Measurements from ENCODE around the gene SOAT1. TPM values are rescaled to one million over a fixed set of nuclear protein-coding genes. Genes with fewer than 3 reads are reported as not detected.
"Not testable (repeated sequence)": the region's sequence is repeated elsewhere in the genome, so short reads cannot be mapped to it uniquely, and the experiment has no call there.

The SOAT1 gene
- total and polyA plus RNA-seq, 2 of the 4 experiments (the other 2 are of a cell fraction), result 19.5 to 19.8 TPM

DNA sequence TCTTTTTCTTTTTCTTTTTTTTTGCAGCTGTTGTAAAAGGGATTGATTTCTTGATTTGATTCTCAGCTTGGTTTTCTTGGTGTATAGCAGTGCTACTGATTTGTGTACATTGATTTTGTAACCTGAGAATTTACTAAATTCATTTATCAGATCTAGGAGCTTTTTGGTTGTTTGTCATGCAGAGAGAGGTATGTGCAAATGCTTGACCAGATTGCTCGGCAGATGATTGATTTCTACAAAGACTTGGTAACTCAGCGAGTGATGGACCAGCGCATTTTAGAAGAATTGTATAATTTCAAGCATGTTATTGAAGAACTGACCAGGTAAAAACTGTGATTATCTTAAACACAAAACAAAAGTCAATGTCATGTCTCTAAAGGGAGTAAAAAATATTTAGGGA, 100.1 kb downstream of the SOAT1 start:
- Histone ChIP-seq H4K8ac (ENCODE audit: low read depth in 2 of 2, low read length in 2 of 2) (no peak overlapping the region), H3K4me2 (ENCODE audit: low read depth, low read length) (no peak overlapping the region), H3K9ac (ENCODE audit: low read depth, low read length) (no peak overlapping the region), H2BK5ac (ENCODE audit: low read depth, low read length, poor library complexity, severe bottlenecking) (no peak overlapping the region), H3K79me1 (ENCODE audit: low read depth in 1 of 2, low read length in 2 of 2) (no peaks in the 10 kb centered on the region), H3K23ac (ENCODE audit: low read depth, low read length) (no peak overlapping the region), H2AK9ac (replicated peaks; ENCODE audit: low read depth, low read length, poor library complexity) (no peak overlapping the region), H3K36me3 (ENCODE audit: control insufficient read depth, insufficient read depth, low read length) (no peaks in the 10 kb centered on the region), H3K4me3 (ENCODE audit: insufficient read depth, low read depth, low read length) (no peak overlapping the region), H4K20me1 (ENCODE audit: insufficient read depth, low read length) (no peaks in the 10 kb centered on the region), H4K5ac (ENCODE audit: low read depth, low read length) (no peak overlapping the region), H3K4me1 (ENCODE audit: control insufficient read depth, insufficient read depth, low read length) (no peaks in the 10 kb centered on the region), H3K9me3 (ENCODE audit: control insufficient read depth, insufficient read depth, low read length) (no peaks in the 10 kb centered on the region), H3K4ac (ENCODE audit: low read depth, low read length) (no peak overlapping the region), H3K9me1 (ENCODE audit: insufficient read depth, low read length) (no peaks in the 10 kb centered on the region), H2AFZ (replicated peaks; ENCODE audit: low read length, poor library complexity) (no peak overlapping the region), H3K56ac (ENCODE audit: extremely low read depth, insufficient read depth, low read length) (no peak overlapping the region), H2BK20ac (ENCODE audit: low read depth, low read length) (no peak overlapping the region), H2BK15ac (ENCODE audit: low read depth, low read length) (no peak overlapping the region), H3K14ac (replicated peaks; ENCODE audit: low read depth, low read length) (no peak overlapping the region), H2AK5ac (ENCODE audit: low read depth, low read length) (no peak overlapping the region), H2BK120ac (ENCODE audit: low read depth, low read length) (no peak overlapping the region), H3K27ac (ENCODE audit: insufficient read depth, low read length) (no peak overlapping the region), H3K18ac (ENCODE audit: low read depth, low read length) (no peak overlapping the region), H3K27me3 (ENCODE audit: control insufficient read depth, insufficient read depth, low read length) (no peaks in the 10 kb centered on the region), H4K91ac (ENCODE audit: insufficient read depth, low read depth, low read length) (no peak overlapping the region)
- dilution Hi-C loops (cut with HindIII; ENCODE audit: low sequenced_read_pairs, unreplicated experiment), result no loop called here
- intact Hi-C loops (cut with micrococcal nuclease), result no loop called here
- POLR2A ChIA-PET (ENCODE audit: unreplicated experiment), result no interaction called here
- TF ChIP-seq SMC3 (IDR thresholded peaks at IDR 0.05; ENCODE audit: low read depth, low read length) (no peak), NFE2L2 (IDR thresholded peaks at IDR 0.05; ENCODE audit: low read depth, low read length) (no peak), FOS (IDR thresholded peaks at IDR 0.05; ENCODE audit: low read depth, low read length) (no peak)
- TF ChIP-seq, protein P1, sequence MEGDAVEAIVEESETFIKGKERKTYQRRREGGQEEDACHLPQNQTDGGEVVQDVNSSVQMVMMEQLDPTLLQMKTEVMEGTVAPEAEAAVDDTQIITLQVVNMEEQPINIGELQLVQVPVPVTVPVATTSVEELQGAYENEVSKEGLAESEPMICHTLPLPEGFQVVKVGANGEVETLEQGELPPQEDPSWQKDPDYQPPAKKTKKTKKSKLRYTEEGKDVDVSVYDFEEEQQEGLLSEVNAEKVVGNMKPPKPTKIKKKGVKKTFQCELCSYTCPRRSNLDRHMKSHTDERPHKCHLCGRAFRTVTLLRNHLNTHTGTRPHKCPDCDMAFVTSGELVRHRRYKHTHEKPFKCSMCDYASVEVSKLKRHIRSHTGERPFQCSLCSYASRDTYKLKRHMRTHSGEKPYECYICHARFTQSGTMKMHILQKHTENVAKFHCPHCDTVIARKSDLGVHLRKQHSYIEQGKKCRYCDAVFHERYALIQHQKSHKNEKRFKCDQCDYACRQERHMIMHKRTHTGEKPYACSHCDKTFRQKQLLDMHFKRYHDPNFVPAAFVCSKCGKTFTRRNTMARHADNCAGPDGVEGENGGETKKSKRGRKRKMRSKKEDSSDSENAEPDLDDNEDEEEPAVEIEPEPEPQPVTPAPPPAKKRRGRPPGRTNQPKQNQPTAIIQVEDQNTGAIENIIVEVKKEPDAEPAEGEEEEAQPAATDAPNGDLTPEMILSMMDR (conservative IDR thresholded peaks at IDR 0.05; ENCODE audit: low read depth, low read length), result no peak
- CTCF ChIA-PET, result no interaction called here
- ATAC-seq (ENCODE audit: low read depth) (no peak), DNase-seq (no peak)
- in situ Hi-C loops (cut with MboI; ENCODE audit: low sequenced_read_pairs), result no loop called here
- no TSS peak for BruUV-seq (replicated peaks)
- no CpG with 5 or more reads among the region's 3 CpGs for WGBS, 2 experiments (ENCODE audit: extremely low coverage in 2 of 2, insufficient read length in 1 of 2)

DNA sequence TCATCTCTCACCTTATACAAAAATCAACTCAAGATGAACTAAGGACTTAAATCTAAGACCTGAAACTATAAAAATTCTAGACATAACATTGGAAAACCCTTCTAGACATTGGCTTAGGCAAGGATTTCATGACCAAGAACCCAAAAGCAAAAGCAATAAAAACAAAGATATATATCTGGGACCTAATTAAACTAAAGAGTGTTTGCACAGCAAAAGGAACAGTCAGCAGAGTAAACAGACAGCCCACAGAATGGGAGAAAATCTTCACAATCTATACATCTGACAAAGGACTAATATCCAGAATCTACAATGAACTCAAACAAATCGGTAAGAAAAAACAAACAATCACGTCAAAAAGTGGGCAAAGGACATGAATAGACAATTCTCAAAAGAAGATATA, 105.8 kb downstream of the SOAT1 start:
- H4K91ac ChIP-seq (ENCODE audit: insufficient read depth, low read depth, low read length); H3K9me1 ChIP-seq (ENCODE audit: insufficient read depth, low read length); H3K18ac ChIP-seq (ENCODE audit: low read depth, low read length); BruUV-seq (replicated peaks); in situ Hi-C loops (cut with MboI; ENCODE audit: low sequenced_read_pairs); H4K20me1 ChIP-seq (ENCODE audit: insufficient read depth, low read length); H3K9me3 ChIP-seq (ENCODE audit: control insufficient read depth, insufficient read depth, low read length); H3K27me3 ChIP-seq (ENCODE audit: control insufficient read depth, insufficient read depth, low read length); intact Hi-C loops (cut with micrococcal nuclease); CTCF ChIA-PET; H3K9ac ChIP-seq (ENCODE audit: low read depth, low read length); ATAC-seq (ENCODE audit: low read depth); H2AFZ ChIP-seq (replicated peaks; ENCODE audit: low read length, poor library complexity); dilution Hi-C loops (cut with HindIII; ENCODE audit: low sequenced_read_pairs, unreplicated experiment); H2BK5ac ChIP-seq (ENCODE audit: low read depth, low read length, poor library complexity, severe bottlenecking); H3K79me1 ChIP-seq (ENCODE audit: low read depth in 1 of 2, low read length in 2 of 2); H2BK15ac ChIP-seq (ENCODE audit: low read depth, low read length); H2AK5ac ChIP-seq (ENCODE audit: low read depth, low read length); H3K4me2 ChIP-seq (ENCODE audit: low read depth, low read length); POLR2A ChIA-PET (ENCODE audit: unreplicated experiment); H3K14ac ChIP-seq (replicated peaks; ENCODE audit: low read depth, low read length); H3K23ac ChIP-seq (ENCODE audit: low read depth, low read length); DNase-seq; H3K36me3 ChIP-seq (ENCODE audit: control insufficient read depth, insufficient read depth, low read length); H4K5ac ChIP-seq (ENCODE audit: low read depth, low read length); H3K4me1 ChIP-seq (ENCODE audit: control insufficient read depth, insufficient read depth, low read length); H3K27ac ChIP-seq (ENCODE audit: insufficient read depth, low read length); H4K8ac ChIP-seq (ENCODE audit: low read depth in 2 of 2, low read length in 2 of 2); H3K4ac ChIP-seq (ENCODE audit: low read depth, low read length); H2AK9ac ChIP-seq (replicated peaks; ENCODE audit: low read depth, low read length, poor library complexity); H2BK120ac ChIP-seq (ENCODE audit: low read depth, low read length); H3K4me3 ChIP-seq (ENCODE audit: insufficient read depth, low read depth, low read length); H3K56ac ChIP-seq (ENCODE audit: extremely low read depth, insufficient read depth, low read length); H2BK20ac ChIP-seq (ENCODE audit: low read depth, low read length): not testable (repeated sequence)
- WGBS, 2 experiments (ENCODE audit: extremely low coverage in 2 of 2, insufficient read length in 1 of 2), result no CpG with 5 or more reads among the region's 2 CpGs
